Loucy (cell line): ENCODE results near the gene BHLHE23.

Source experiments
- H2AFZ ChIP-seq: fragments of 200-600 bp; sonication (generic); 2 replicates; pipeline ENCODE4 v1.6.0; 2016; ENCODE audit warnings: antibody characterized with exemption, mild to moderate bottlenecking, low read length, moderate library complexity
- H3F3A ChIP-seq: fragments of 200-600 bp; 2 replicates; pipeline ENCODE4 v1.6.0; 2016; ENCODE audit warnings: antibody characterized with exemption, low read depth, mild to moderate bottlenecking
- H3K27me3 ChIP-seq: fragments of 200-600 bp; sonication (generic); 2 replicates; pipeline ENCODE4 v1.6.1; 2014; ENCODE audit warnings: low read length, mild to moderate bottlenecking; ENCODE audit not compliant: insufficient read depth, poor library complexity, severe bottlenecking
- H3K36me3 ChIP-seq: fragments of 200-600 bp; sonication (generic); 2 replicates; pipeline ENCODE4 v1.6.1; 2016; ENCODE audit warnings: low read length; ENCODE audit not compliant: insufficient read depth
- H3K4me1 ChIP-seq: fragments of 200-600 bp; sonication (generic); 2 replicates; pipeline ENCODE4 v1.5.1; 2014; ENCODE audit warnings: low read length, mild to moderate bottlenecking; ENCODE audit not compliant: insufficient read depth, poor library complexity, severe bottlenecking
- H3K4me2 ChIP-seq: fragments of 200-600 bp; sonication (generic); 2 replicates; pipeline ENCODE4 v1.6.0; 2014; ENCODE audit warnings: antibody characterized with exemption, low read length, low read depth, mild to moderate bottlenecking; ENCODE audit not compliant: poor library complexity, severe bottlenecking
- H3K4me3 ChIP-seq: fragments of 200-600 bp; sonication (generic); 2 replicates; pipeline ENCODE4 v1.5.1; 2014; ENCODE audit warnings: low read length, mild to moderate bottlenecking, mixed read lengths; ENCODE audit not compliant: poor library complexity, severe bottlenecking
- H3K79me2 ChIP-seq: fragments of 200-600 bp; sonication (generic); 2 replicates; pipeline ENCODE4 v1.6.1; 2014; ENCODE audit warnings: low read length; ENCODE audit not compliant: insufficient read depth
- H3K9ac ChIP-seq: fragments of 200-600 bp; sonication (generic); 2 replicates; pipeline ENCODE4 v1.6.0; 2014; ENCODE audit warnings: mild to moderate bottlenecking, low read depth, low read length, moderate library complexity; ENCODE audit not compliant: poor library complexity, severe bottlenecking
- H3K9me2 ChIP-seq: fragments of 200-600 bp; sonication (generic); replicated peaks from 2 replicates; pipeline ENCODE4 v1.6.1; 2016; ENCODE audit warnings: low read depth, low read length, mixed read lengths
- H3K9me3 ChIP-seq: fragments of 200-600 bp; sonication (generic); 2 replicates; pipeline ENCODE4 v1.6.1; 2014; ENCODE audit warnings: mild to moderate bottlenecking, antibody characterized with exemption, low read length, low read depth; ENCODE audit not compliant: insufficient read depth
- H4K20me1 ChIP-seq: fragments of 200-600 bp; sonication (generic); 2 replicates; pipeline ENCODE4 v1.6.0; 2014; ENCODE audit warnings: antibody characterized with exemption, low read length, mild to moderate bottlenecking; ENCODE audit not compliant: insufficient read depth, poor library complexity, severe bottlenecking
- EZH2phosphoT487 ChIP-seq: fragments of 200-600 bp; IDR thresholded peaks from 2 replicates; pipeline ENCODE4 v1.6.1; 2018; ENCODE audit warnings: antibody characterized with exemption, mild to moderate bottlenecking, moderate library complexity, borderline replicate concordance
- TF ChIP-seq, protein P1 (sequence below): fragments of 200-600 bp; sonication (generic); conservative IDR thresholded peaks from 2 replicates; pipeline ENCODE4 v1.5.1; 2014; ENCODE audit warnings: mild to moderate bottlenecking, antibody characterized with exemption, low read length

Gene BHLHE23

DNA sequence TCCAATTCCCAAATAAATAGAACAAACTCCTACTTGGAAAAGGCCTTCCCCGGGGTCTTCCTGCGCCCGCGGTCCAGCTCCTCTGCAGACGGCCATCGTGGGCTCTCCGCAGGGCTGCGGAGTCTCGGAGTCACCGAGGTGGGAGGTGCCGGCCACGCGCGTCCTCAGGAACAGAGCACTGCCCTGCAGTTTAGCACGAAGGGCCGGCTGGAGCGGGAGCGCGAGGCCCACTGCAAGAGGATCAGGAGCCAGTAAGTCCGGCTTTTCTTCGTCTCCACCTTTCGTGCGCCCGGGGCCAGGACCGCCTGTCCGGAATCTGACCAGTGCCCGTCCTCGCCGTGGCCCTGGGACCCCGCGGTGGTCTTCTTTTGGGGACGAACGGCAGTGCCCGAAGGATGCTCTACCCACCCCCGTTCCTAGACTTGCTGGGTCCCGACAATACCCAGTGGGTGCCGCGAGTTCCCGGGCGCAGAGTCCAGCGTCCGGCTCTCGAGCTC is 1.4 kb downstream of the BHLHE23 start:
- H3K27me3 ChIP-seq = peaks cover 40% of the 10 kb centered on the region
- no peak for TF ChIP-seq EZH2phosphoT487
- TF ChIP-seq, protein P1, sequence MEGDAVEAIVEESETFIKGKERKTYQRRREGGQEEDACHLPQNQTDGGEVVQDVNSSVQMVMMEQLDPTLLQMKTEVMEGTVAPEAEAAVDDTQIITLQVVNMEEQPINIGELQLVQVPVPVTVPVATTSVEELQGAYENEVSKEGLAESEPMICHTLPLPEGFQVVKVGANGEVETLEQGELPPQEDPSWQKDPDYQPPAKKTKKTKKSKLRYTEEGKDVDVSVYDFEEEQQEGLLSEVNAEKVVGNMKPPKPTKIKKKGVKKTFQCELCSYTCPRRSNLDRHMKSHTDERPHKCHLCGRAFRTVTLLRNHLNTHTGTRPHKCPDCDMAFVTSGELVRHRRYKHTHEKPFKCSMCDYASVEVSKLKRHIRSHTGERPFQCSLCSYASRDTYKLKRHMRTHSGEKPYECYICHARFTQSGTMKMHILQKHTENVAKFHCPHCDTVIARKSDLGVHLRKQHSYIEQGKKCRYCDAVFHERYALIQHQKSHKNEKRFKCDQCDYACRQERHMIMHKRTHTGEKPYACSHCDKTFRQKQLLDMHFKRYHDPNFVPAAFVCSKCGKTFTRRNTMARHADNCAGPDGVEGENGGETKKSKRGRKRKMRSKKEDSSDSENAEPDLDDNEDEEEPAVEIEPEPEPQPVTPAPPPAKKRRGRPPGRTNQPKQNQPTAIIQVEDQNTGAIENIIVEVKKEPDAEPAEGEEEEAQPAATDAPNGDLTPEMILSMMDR = no peak
- H3K9me3 ChIP-seq = no peaks in the 10 kb centered on the region
- peaks cover 54% of the 10 kb centered on the region for H3K4me1 ChIP-seq
- no peaks in the 10 kb centered on the region for H3K36me3 ChIP-seq
- H3K4me3 ChIP-seq = peak overlapping the region; percentile 78
- H2AFZ ChIP-seq = no peak overlapping the region; the same call in 1 of the 2 replicates
- no peaks in the 10 kb centered on the region for H3K9me2 ChIP-seq
- H4K20me1 ChIP-seq = peaks cover 35% of the 10 kb centered on the region
- peaks cover 79% of the 10 kb centered on the region for H3K79me2 ChIP-seq
- H3K9ac ChIP-seq = peak overlapping the region; percentile 82
- peaks cover 4% of the 10 kb centered on the region; the same call in 1 of the 2 replicates for H3F3A ChIP-seq
- H3K4me2 ChIP-seq = peak overlapping the region; percentile 84

GRCh38 chr20:63004607-63005364 is 2.0 kb downstream of the BHLHE23 start:
- peak overlapping the region; percentile 78 for H3K4me3 ChIP-seq
- peaks cover 60% of the 10 kb centered on the region for H3K4me1 ChIP-seq
- peaks cover 10% of the 10 kb centered on the region; the same call in 1 of the 2 replicates for H3F3A ChIP-seq
- peaks cover 33% of the 10 kb centered on the region for H4K20me1 ChIP-seq
- H3K9me3 ChIP-seq = no peaks in the 10 kb centered on the region
- no peak for TF ChIP-seq EZH2phosphoT487
- TF ChIP-seq, protein P1 = no peak
- peaks cover 77% of the 10 kb centered on the region for H3K79me2 ChIP-seq
- H3K36me3 ChIP-seq = no peaks in the 10 kb centered on the region
- peak overlapping the region; percentile 82 for H3K9ac ChIP-seq
- peak overlapping the region; percentile 84 for H3K4me2 ChIP-seq
- peaks cover 40% of the 10 kb centered on the region for H3K27me3 ChIP-seq
- no peak overlapping the region; the same call in 1 of the 2 replicates for H2AFZ ChIP-seq
- no peaks in the 10 kb centered on the region for H3K9me2 ChIP-seq

- no peak overlapping the region for H2AFZ ChIP-seq
- H3K79me2 ChIP-seq = peaks cover 66% of the 10 kb centered on the region
- H3K4me1 ChIP-seq = peaks cover 66% of the 10 kb centered on the region
- H3K27me3 ChIP-seq = peaks cover 40% of the 10 kb centered on the region
- peak overlapping the region; percentile 84 for H3K4me2 ChIP-seq
- TF ChIP-seq, protein P1 = no peak
- no peaks in the 10 kb centered on the region for H3K9me2 ChIP-seq
- H3K9ac ChIP-seq = peak overlapping the region; percentile 82
- H3K4me3 ChIP-seq = peak overlapping the region; percentile 78
- peaks cover 10% of the 10 kb centered on the region; the same call in 1 of the 2 replicates for H3F3A ChIP-seq
- H3K36me3 ChIP-seq = no peaks in the 10 kb centered on the region
- peaks cover 24% of the 10 kb centered on the region for H4K20me1 ChIP-seq
- no peaks in the 10 kb centered on the region for H3K9me3 ChIP-seq
Measured at GRCh38 chr20:63003546-63003945, 3.2 kb downstream of the BHLHE23 start.
